PC-9 (cell line): Measurements from ENCODE around the gene ASIC3. TPM values are rescaled to one million over a fixed set of nuclear protein-coding genes. Genes with fewer than 3 reads are reported as not detected.

ENCODE experiments used
- BruUV-seq: library from RNA; stranded (reverse); fragments of 400-500 nt; replicated peaks from 2 replicates; lab custom pipeline; 2021; lab: Mats Ljungman, UMichigan
- CTCF ChIA-PET: fragments of 300-600 bp; sonication (Branson Sonifier 250); formaldehyde crosslinking; loops from one replicate; lab custom pipeline; 2022; ENCODE audit warnings: antibody characterized with exemption; lab: Charles Lee
- POLR2A ChIA-PET: fragments of 300-600 bp; sonication (Branson Sonifier 250); formaldehyde crosslinking; loops from one replicate; lab custom pipeline; 2022; ENCODE audit warnings: antibody characterized with exemption; ENCODE audit not compliant: unreplicated experiment; lab: Charles Lee
- DNase-seq, 2 experiments: peaks; one replicate each; pipeline versions ENCODE4 v3.0.0 to v3.0.0-alpha.2; 2015 to 2022; ENCODE audit warnings: mixed read lengths in 1 of 2
- H2AFZ ChIP-seq: fragments of 200-600 bp; sonication (generic); 2 replicates; pipeline ENCODE4 v1.8.1; 2017; ENCODE audit warnings: antibody characterized with exemption
- H3F3A ChIP-seq: fragments of 200-600 bp; sonication (generic); 2 replicates; pipeline ENCODE4 v1.8.1; 2017; ENCODE audit warnings: antibody characterized with exemption, mild to moderate bottlenecking, low read depth; ENCODE audit not compliant: insufficient read depth
- H3K27ac ChIP-seq: fragments of 200-600 bp; sonication (generic); 2 replicates; pipeline ENCODE4 v1.6.1; 2016; ENCODE audit warnings: mixed run types
- H3K27me3 ChIP-seq: fragments of 200-600 bp; sonication (generic); 2 replicates; pipeline ENCODE4 v1.6.1; 2016; ENCODE audit warnings: low read depth, mixed run types; ENCODE audit not compliant: insufficient read depth
- H3K36me3 ChIP-seq: fragments of 200-600 bp; sonication (generic); 2 replicates; pipeline ENCODE4 v1.6.1; 2016; ENCODE audit warnings: low read depth, mixed run types
- H3K4me1 ChIP-seq: fragments of 200-600 bp; sonication (generic); replicated peaks from 2 replicates; pipeline ENCODE4 v1.6.1; 2016; ENCODE audit warnings: mixed run types; ENCODE audit not compliant: insufficient read depth
- H3K4me2 ChIP-seq: fragments of 200-600 bp; sonication (generic); 2 replicates; pipeline ENCODE4 v1.6.1; 2017; ENCODE audit warnings: mixed run types
- H3K4me3 ChIP-seq: fragments of 200-600 bp; sonication (generic); 2 replicates; pipeline ENCODE4 v1.6.1; 2016; ENCODE audit warnings: mixed run types
- H3K79me2 ChIP-seq: fragments of 200-600 bp; sonication (generic); 2 replicates; pipeline ENCODE4 v1.6.1; 2017; ENCODE audit warnings: low read depth, mixed run types
- H3K9me2 ChIP-seq: fragments of 200-600 bp; sonication (generic); 2 replicates; pipeline ENCODE4 v1.8.1; 2017; ENCODE audit warnings: mild to moderate bottlenecking; ENCODE audit not compliant: insufficient read depth
- H3K9me3 ChIP-seq: fragments of 200-600 bp; sonication (generic); 2 replicates; pipeline ENCODE4 v1.8.1; 2016; ENCODE audit warnings: low read depth; ENCODE audit not compliant: insufficient read depth
- H4K20me1 ChIP-seq: fragments of 200-600 bp; sonication (generic); 2 replicates; pipeline ENCODE4 v1.8.1; 2017; ENCODE audit not compliant: insufficient read depth
- CTCF ChIP-seq: fragments of 200-600 bp; sonication (generic); conservative IDR thresholded peaks from 2 replicates; pipeline ENCODE4 v1.6.1; 2017; ENCODE audit warnings: mixed run types, antibody characterized with exemption, mild to moderate bottlenecking, moderate library complexity
- EZH2 ChIP-seq: fragments of 200-600 bp; sonication (generic); IDR thresholded peaks from 2 replicates; pipeline ENCODE4 v1.8.0; 2017; ENCODE audit warnings: antibody characterized with exemption, low read depth
- intact Hi-C: fragments of 100-400 bp; cut with micrococcal nuclease; formaldehyde crosslinking; loops from one replicate; pipeline ENCODE4 v1.10.0; 2022; ENCODE audit not compliant: unreplicated experiment
- total RNA-seq: library from RNA; stranded (reverse); gene quantifications from 2 replicates; pipeline ENCODE4 v1.2.3, GENCODE V29; 2021

ASIC3 gene
- total RNA-seq, 1 experiment from 2014 or later: 10.5 TPM

GRCh38 chr7:151094675-151095074 lies 46.3 kb downstream of the ASIC3 start:
- H2AFZ ChIP-seq: no peak overlapping the region
- no peak for TF ChIP-seq EZH2
- no peak for TF ChIP-seq CTCF
- CTCF ChIA-PET: no interaction called here
- H3K36me3 ChIP-seq: no peaks in the 10 kb centered on the region
- peaks cover 13% of the 10 kb centered on the region; the same call in 1 of the 2 replicates for H3F3A ChIP-seq
- no peaks in the 10 kb centered on the region for H3K9me3 ChIP-seq
- intact Hi-C loops: no loop called here
- no peak overlapping the region for H3K4me2 ChIP-seq
- no peaks in the 10 kb centered on the region for H3K4me1 ChIP-seq
- POLR2A ChIA-PET: no interaction called here
- H3K4me3 ChIP-seq: no peak overlapping the region
- H3K27ac ChIP-seq: no peak overlapping the region
- H4K20me1 ChIP-seq: peaks cover 75% of the 10 kb centered on the region
- no peak for DNase-seq
- no peaks in the 10 kb centered on the region for H3K9me2 ChIP-seq
- H3K27me3 ChIP-seq: no peaks in the 10 kb centered on the region
- no TSS peak for BruUV-seq
- H3K79me2 ChIP-seq: peaks cover 88% of the 10 kb centered on the region

- no peak overlapping the region for H3K4me3 ChIP-seq
- no peaks in the 10 kb centered on the region for H3K4me1 ChIP-seq
- no peaks in the 10 kb centered on the region for H3K27me3 ChIP-seq
- H3K9me3 ChIP-seq: no peaks in the 10 kb centered on the region
- DNase-seq: no peak
- no peaks in the 10 kb centered on the region for H3K36me3 ChIP-seq
- H2AFZ ChIP-seq: no peak overlapping the region
- H3K4me2 ChIP-seq: no peak overlapping the region
- no peak for TF ChIP-seq CTCF
- peaks cover 13% of the 10 kb centered on the region; the same call in 1 of the 2 replicates for H3F3A ChIP-seq
- peaks cover 86% of the 10 kb centered on the region for H3K79me2 ChIP-seq
- H3K27ac ChIP-seq: no peak overlapping the region
- intact Hi-C loops: no loop called here
- no TSS peak for BruUV-seq
- peaks cover 74% of the 10 kb centered on the region for H4K20me1 ChIP-seq
- POLR2A ChIA-PET: no interaction called here
- no peaks in the 10 kb centered on the region for H3K9me2 ChIP-seq
- CTCF ChIA-PET: no interaction called here
Measured at GRCh38 chr7:151095123-151095797, 46.9 kb downstream of the ASIC3 start.

GRCh38 chr7:151095828-151096475 lies 47.6 kb downstream of the ASIC3 start:
- ChIA-PET CTCF (no interaction called here), POLR2A (no interaction called here)
- DNase-seq: no peak
- Histone ChIP-seq H3F3A (peaks cover 13% of the 10 kb centered on the region; the same call in 1 of the 2 replicates), H3K9me3 (no peaks in the 10 kb centered on the region), H3K27me3 (no peaks in the 10 kb centered on the region), H3K4me2 (no peak overlapping the region), H3K4me3 (no peak overlapping the region), H3K79me2 (peaks cover 82% of the 10 kb centered on the region), H2AFZ (no peak overlapping the region), H3K27ac (no peak overlapping the region), H3K36me3 (no peaks in the 10 kb centered on the region), H4K20me1 (peaks cover 73% of the 10 kb centered on the region), H3K9me2 (no peaks in the 10 kb centered on the region), H3K4me1 (no peaks in the 10 kb centered on the region)
- intact Hi-C loops: no loop called here
- no TSS peak for BruUV-seq
- TF ChIP-seq EZH2: no peak
- no peak for TF ChIP-seq CTCF
